ENCODE data around the gene CACYBP.

DNA sequence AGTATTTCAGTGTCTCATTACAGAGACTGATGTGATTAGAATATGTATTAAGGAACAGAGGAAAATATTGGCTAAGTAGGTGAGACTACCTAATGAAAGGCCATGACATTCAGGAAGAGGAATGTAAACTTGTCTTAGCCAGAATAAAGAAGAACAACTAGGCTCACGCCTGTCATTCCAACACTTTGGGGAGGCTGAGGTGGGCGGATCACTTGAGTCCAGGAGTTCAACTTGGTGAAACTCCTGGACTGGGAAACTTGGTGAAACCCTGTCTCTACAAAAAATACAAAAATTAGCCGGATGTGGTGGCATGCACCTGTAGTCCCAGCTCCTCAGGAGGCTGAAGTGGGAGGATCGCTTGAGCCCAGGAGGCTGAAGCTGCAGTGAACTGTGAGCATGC is 14.8 kb upstream of the CACYBP start:
- TF ChIP-seq, protein P1, sequence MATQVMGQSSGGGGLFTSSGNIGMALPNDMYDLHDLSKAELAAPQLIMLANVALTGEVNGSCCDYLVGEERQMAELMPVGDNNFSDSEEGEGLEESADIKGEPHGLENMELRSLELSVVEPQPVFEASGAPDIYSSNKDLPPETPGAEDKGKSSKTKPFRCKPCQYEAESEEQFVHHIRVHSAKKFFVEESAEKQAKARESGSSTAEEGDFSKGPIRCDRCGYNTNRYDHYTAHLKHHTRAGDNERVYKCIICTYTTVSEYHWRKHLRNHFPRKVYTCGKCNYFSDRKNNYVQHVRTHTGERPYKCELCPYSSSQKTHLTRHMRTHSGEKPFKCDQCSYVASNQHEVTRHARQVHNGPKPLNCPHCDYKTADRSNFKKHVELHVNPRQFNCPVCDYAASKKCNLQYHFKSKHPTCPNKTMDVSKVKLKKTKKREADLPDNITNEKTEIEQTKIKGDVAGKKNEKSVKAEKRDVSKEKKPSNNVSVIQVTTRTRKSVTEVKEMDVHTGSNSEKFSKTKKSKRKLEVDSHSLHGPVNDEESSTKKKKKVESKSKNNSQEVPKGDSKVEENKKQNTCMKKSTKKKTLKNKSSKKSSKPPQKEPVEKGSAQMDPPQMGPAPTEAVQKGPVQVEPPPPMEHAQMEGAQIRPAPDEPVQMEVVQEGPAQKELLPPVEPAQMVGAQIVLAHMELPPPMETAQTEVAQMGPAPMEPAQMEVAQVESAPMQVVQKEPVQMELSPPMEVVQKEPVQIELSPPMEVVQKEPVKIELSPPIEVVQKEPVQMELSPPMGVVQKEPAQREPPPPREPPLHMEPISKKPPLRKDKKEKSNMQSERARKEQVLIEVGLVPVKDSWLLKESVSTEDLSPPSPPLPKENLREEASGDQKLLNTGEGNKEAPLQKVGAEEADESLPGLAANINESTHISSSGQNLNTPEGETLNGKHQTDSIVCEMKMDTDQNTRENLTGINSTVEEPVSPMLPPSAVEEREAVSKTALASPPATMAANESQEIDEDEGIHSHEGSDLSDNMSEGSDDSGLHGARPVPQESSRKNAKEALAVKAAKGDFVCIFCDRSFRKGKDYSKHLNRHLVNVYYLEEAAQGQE (IDR thresholded peaks at IDR 0.05; ENCODE audit: borderline replicate concordance) = no peak
- TF ChIP-seq, protein P2, sequence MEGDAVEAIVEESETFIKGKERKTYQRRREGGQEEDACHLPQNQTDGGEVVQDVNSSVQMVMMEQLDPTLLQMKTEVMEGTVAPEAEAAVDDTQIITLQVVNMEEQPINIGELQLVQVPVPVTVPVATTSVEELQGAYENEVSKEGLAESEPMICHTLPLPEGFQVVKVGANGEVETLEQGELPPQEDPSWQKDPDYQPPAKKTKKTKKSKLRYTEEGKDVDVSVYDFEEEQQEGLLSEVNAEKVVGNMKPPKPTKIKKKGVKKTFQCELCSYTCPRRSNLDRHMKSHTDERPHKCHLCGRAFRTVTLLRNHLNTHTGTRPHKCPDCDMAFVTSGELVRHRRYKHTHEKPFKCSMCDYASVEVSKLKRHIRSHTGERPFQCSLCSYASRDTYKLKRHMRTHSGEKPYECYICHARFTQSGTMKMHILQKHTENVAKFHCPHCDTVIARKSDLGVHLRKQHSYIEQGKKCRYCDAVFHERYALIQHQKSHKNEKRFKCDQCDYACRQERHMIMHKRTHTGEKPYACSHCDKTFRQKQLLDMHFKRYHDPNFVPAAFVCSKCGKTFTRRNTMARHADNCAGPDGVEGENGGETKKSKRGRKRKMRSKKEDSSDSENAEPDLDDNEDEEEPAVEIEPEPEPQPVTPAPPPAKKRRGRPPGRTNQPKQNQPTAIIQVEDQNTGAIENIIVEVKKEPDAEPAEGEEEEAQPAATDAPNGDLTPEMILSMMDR (IDR thresholded peaks at IDR 0.05; ENCODE audit: poor library complexity, severe bottlenecking) = no peak
- no peak for TF ChIP-seq EP300 (conservative IDR thresholded peaks at IDR 0.05; ENCODE audit: poor library complexity, severe bottlenecking)
- no peak for TF ChIP-seq POLR2AphosphoS5 (IDR thresholded peaks at IDR 0.05)

Measured in neural cell (in vitro differentiated cells).